GM08714 (cell line): Measurements from ENCODE around the gene LRPAP1.

Experiments used
- H3K4me3 ChIP-seq: fragments of 200-500 bp; sonication (Bioruptor generic); 2 replicates; pipeline ENCODE4 v1.5.1; 2014; ENCODE audit warnings: mild to moderate bottlenecking, low read length, inconsistent platforms
- ZNF274 ChIP-seq: IDR thresholded peaks from 2 replicates; pipeline ENCODE4 v1.6.1; 2012; ENCODE audit warnings: mild to moderate bottlenecking, low read depth, low read length

The LRPAP1 gene

GRCh38 chr4:3500634-3501101, 31.6 kb downstream of the LRPAP1 start:
- no peak overlapping the region for H3K4me3 ChIP-seq
- TF ChIP-seq ZNF274 = no peak

- no peak for TF ChIP-seq ZNF274
Measured at GRCh38 chr4:3500111-3500510, 32.1 kb downstream of the LRPAP1 start.

GRCh38 chr4:3499710-3500109, 32.5 kb downstream of the LRPAP1 start:
- no peak for TF ChIP-seq ZNF274
- no peak overlapping the region for H3K4me3 ChIP-seq

More at GRCh38 chr4:3500111-3500510, 32.1 kb downstream of the LRPAP1 start:
- no peak overlapping the region for H3K4me3 ChIP-seq

- TF ChIP-seq ZNF274 = no peak
- H3K4me3 ChIP-seq = no peak overlapping the region
Measured at GRCh38 chr4:3498901-3499510, 33.2 kb downstream of the LRPAP1 start.

- TF ChIP-seq ZNF274 = no peak
- H3K4me3 ChIP-seq = no peak overlapping the region
Measured at GRCh38 chr4:3498407-3498806, 33.8 kb downstream of the LRPAP1 start.

- no peak for TF ChIP-seq ZNF274
- no peak overlapping the region for H3K4me3 ChIP-seq
Measured at GRCh38 chr4:3497523-3498389, 34.5 kb downstream of the LRPAP1 start.

GRCh38 chr4:3497095-3497494, 35.1 kb downstream of the LRPAP1 start:
- no peak overlapping the region for H3K4me3 ChIP-seq
- no peak for TF ChIP-seq ZNF274

- H3K4me3 ChIP-seq = no peak overlapping the region
- TF ChIP-seq ZNF274 = no peak
Measured at GRCh38 chr4:3496021-3496420, 36.2 kb downstream of the LRPAP1 start.

- H3K4me3 ChIP-seq = no peak overlapping the region
- no peak for TF ChIP-seq ZNF274
Measured at GRCh38 chr4:3495204-3495975, 36.8 kb downstream of the LRPAP1 start.

- TF ChIP-seq ZNF274 = no peak
- H3K4me3 ChIP-seq = no peak overlapping the region
Measured at GRCh38 chr4:3494462-3494871, 37.8 kb downstream of the LRPAP1 start.

- no peak for TF ChIP-seq ZNF274
Measured at GRCh38 chr4:3493720-3494461, 38.3 kb downstream of the LRPAP1 start.

GRCh38 chr4:3492741-3493719, 39.2 kb downstream of the LRPAP1 start:
- no peak overlapping the region for H3K4me3 ChIP-seq
- TF ChIP-seq ZNF274 = no peak

More at GRCh38 chr4:3493720-3494461, 38.3 kb downstream of the LRPAP1 start:
- H3K4me3 ChIP-seq = no peak overlapping the region
